ENCODE data around the gene ZNF330. TPM values are rescaled to one million over a fixed set of nuclear protein-coding genes. Genes with fewer than 3 reads are reported as not detected.

The ZNF330 gene
- polyA plus RNA-seq, 3 donors: 21.6 to 38.9 (median 27.7) TPM

GRCh38 chr4:141248029-141248428, 27.3 kb downstream of the ZNF330 start:
- no peaks in the 10 kb centered on the region for H3K36me3 Mint-ChIP-seq
- TF ChIP-seq, protein P1, sequence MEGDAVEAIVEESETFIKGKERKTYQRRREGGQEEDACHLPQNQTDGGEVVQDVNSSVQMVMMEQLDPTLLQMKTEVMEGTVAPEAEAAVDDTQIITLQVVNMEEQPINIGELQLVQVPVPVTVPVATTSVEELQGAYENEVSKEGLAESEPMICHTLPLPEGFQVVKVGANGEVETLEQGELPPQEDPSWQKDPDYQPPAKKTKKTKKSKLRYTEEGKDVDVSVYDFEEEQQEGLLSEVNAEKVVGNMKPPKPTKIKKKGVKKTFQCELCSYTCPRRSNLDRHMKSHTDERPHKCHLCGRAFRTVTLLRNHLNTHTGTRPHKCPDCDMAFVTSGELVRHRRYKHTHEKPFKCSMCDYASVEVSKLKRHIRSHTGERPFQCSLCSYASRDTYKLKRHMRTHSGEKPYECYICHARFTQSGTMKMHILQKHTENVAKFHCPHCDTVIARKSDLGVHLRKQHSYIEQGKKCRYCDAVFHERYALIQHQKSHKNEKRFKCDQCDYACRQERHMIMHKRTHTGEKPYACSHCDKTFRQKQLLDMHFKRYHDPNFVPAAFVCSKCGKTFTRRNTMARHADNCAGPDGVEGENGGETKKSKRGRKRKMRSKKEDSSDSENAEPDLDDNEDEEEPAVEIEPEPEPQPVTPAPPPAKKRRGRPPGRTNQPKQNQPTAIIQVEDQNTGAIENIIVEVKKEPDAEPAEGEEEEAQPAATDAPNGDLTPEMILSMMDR (IDR thresholded peaks at IDR 0.05): no peak
- 90% methylated on average over 3 of the region's 4 CpGs for WGBS (ENCODE audit: insufficient coverage)

DNA sequence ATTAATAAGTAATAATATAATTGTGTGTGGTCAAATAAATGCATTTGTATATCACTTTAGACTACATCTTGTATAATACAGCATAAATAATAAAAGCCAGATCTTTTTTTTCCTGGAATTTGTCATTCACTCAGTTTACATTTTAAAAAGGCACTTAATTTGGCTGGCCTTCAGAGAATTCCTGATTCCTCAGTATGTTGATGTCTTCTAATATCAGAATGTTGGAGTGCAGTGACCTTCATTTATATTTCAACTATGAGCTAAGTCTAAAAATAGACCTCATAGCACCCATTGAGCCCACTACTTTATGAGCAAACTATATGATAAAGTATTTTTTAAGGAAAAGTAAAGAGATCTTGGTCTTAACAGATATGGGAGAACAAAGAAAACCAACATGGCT, 27.8 kb downstream of the ZNF330 start:
- H3K27me3 ChIP-seq (ENCODE audit: control insufficient read depth in 2 of 2, insufficient read depth in 2 of 2, low read length in 2 of 2): no peaks in the 10 kb centered on the region
- H3K4me3 Mint-ChIP-seq: no peak overlapping the region

More at GRCh38 chr4:141248029-141248428, 27.3 kb downstream of the ZNF330 start:
- peaks cover 9% of the 10 kb centered on the region for H3K4me1 Mint-ChIP-seq
- Histone ChIP-seq H3K9ac (ENCODE audit: insufficient read depth, low read length, poor library complexity, severe bottlenecking) (no peak overlapping the region), H3K79me2 (ENCODE audit: insufficient read depth, low read length) (no peaks in the 10 kb centered on the region), H2AFZ (ENCODE audit: insufficient read depth, low read depth, low read length, poor library complexity, severe bottlenecking) (no peak overlapping the region), H3K4me3 (replicated peaks in 1 of 3; ENCODE audit: low read depth in 2 of 3, low read length in 3 of 3) (no peak overlapping the region), H4K20me1 (ENCODE audit: insufficient read depth, low read length) (no peaks in the 10 kb centered on the region), H3K4me2 (replicated peaks; ENCODE audit: extremely low read depth, low read length, poor library complexity, severe bottlenecking) (no peak overlapping the region), H3K4me1 (ENCODE audit: control insufficient read depth in 1 of 2, insufficient read depth in 2 of 2, low read length in 2 of 2) (no peaks in the 10 kb centered on the region), H3K27ac (ENCODE audit: low read depth in 1 of 2, low read length in 2 of 2) (no peak overlapping the region), H3K9me3 (replicated peaks in 1 of 2; ENCODE audit: control insufficient read depth in 1 of 2, insufficient read depth in 1 of 2, low read length in 2 of 2) (no peaks in the 10 kb centered on the region), H3K27me3 (ENCODE audit: control insufficient read depth in 2 of 2, insufficient read depth in 2 of 2, low read length in 2 of 2) (no peaks in the 10 kb centered on the region), H3K36me3 (replicated peaks in 1 of 2; ENCODE audit: control insufficient read depth in 1 of 2, insufficient read depth in 2 of 2, low read length in 2 of 2) (no peaks in the 10 kb centered on the region)
- H3K27ac Mint-ChIP-seq: peak overlapping the region in 1 of 7 donors; percentile 69
- DNase-seq: peak in 2 of 3 donors; percentile 8 to 41
- no peaks in the 10 kb centered on the region for H3K27me3 Mint-ChIP-seq (ENCODE audit: low read depth in 3 of 3)
- H3K4me3 Mint-ChIP-seq: no peak overlapping the region
- intact Hi-C loops (cut with micrococcal nuclease): no loop called here
- peaks cover 0 to 20% (median 13%) of the 10 kb centered on the region in 7 donors for H3K9me3 Mint-ChIP-seq

More for the DNA sequence above, 27.8 kb downstream of the ZNF330 start:
- no peaks in the 10 kb centered on the region for H3K36me3 Mint-ChIP-seq
- peaks cover 0 to 20% (median 13%) of the 10 kb centered on the region in 7 donors for H3K9me3 Mint-ChIP-seq
- Histone ChIP-seq H3K9me3 (replicated peaks in 1 of 2; ENCODE audit: control insufficient read depth in 1 of 2, insufficient read depth in 1 of 2, low read length in 2 of 2) (no peaks in the 10 kb centered on the region), H3K36me3 (replicated peaks in 1 of 2; ENCODE audit: control insufficient read depth in 1 of 2, insufficient read depth in 2 of 2, low read length in 2 of 2) (no peaks in the 10 kb centered on the region), H3K79me2 (ENCODE audit: insufficient read depth, low read length) (no peaks in the 10 kb centered on the region), H3K9ac (ENCODE audit: insufficient read depth, low read length, poor library complexity, severe bottlenecking) (no peak overlapping the region), H3K4me1 (ENCODE audit: control insufficient read depth in 1 of 2, insufficient read depth in 2 of 2, low read length in 2 of 2) (no peaks in the 10 kb centered on the region), H3K27ac (ENCODE audit: low read depth in 1 of 2, low read length in 2 of 2) (no peak overlapping the region), H4K20me1 (ENCODE audit: insufficient read depth, low read length) (no peaks in the 10 kb centered on the region), H2AFZ (ENCODE audit: insufficient read depth, low read depth, low read length, poor library complexity, severe bottlenecking) (no peak overlapping the region), H3K4me3 (replicated peaks in 1 of 3; ENCODE audit: low read depth in 2 of 3, low read length in 3 of 3) (no peak overlapping the region), H3K4me2 (replicated peaks; ENCODE audit: extremely low read depth, low read length, poor library complexity, severe bottlenecking) (no peak overlapping the region)
- peaks cover 9% of the 10 kb centered on the region for H3K4me1 Mint-ChIP-seq
- TF ChIP-seq, protein P1 (IDR thresholded peaks at IDR 0.05): no peak
- intact Hi-C loops (cut with micrococcal nuclease): no loop called here
- H3K27ac Mint-ChIP-seq: no peak overlapping the region
- no peaks in the 10 kb centered on the region for H3K27me3 Mint-ChIP-seq (ENCODE audit: low read depth in 3 of 3)
- no peak for DNase-seq
